ENCODE results near the gene DLG5. TPM values are rescaled to one million over a fixed set of nuclear protein-coding genes. Genes with fewer than 3 reads are reported as not detected.
A peak's percentile ranks its signal among the peaks of the same experiment; 100 is the strongest.

DLG5 gene
- total RNA-seq, 1 donor from 2014 or later: 60.5 TPM

DNA sequence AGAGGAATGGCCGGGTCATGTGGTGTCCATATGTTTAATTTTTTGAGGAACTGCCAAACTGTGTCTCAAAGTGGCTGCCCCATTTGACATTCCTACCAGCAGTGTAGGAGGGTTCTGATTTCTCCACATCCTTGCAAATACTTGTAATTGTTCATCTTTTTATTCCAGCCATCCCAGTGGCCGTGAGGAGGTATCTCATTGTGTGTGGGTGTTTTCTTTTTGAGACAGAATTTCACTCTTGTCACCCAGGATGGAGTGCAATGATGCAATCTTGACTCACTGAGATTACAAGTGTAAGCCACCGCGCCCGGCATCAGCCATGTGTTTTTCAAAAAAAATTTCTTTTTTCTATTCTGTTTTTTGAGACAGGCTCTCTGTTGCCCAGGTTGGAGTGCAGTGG lies 38.7 kb upstream of the DLG5 start:
- Mint-ChIP-seq H3K27me3 (ENCODE audit: low read depth) (no peaks in the 10 kb centered on the region), H3K27ac (ENCODE audit: unreplicated experiment) (peak overlapping the region; percentile 0), H3K9me3 (ENCODE audit: low read depth) (peaks cover 8% of the 10 kb centered on the region), H3K4me3 (ENCODE audit: unreplicated experiment) (no peak overlapping the region), H3K4me1 (ENCODE audit: low read depth) (peaks cover 7% of the 10 kb centered on the region), H3K36me3 (ENCODE audit: low read depth) (no peaks in the 10 kb centered on the region)
- no peak for DNase-seq (ENCODE audit: low spot score)
- TF ChIP-seq, protein P1, sequence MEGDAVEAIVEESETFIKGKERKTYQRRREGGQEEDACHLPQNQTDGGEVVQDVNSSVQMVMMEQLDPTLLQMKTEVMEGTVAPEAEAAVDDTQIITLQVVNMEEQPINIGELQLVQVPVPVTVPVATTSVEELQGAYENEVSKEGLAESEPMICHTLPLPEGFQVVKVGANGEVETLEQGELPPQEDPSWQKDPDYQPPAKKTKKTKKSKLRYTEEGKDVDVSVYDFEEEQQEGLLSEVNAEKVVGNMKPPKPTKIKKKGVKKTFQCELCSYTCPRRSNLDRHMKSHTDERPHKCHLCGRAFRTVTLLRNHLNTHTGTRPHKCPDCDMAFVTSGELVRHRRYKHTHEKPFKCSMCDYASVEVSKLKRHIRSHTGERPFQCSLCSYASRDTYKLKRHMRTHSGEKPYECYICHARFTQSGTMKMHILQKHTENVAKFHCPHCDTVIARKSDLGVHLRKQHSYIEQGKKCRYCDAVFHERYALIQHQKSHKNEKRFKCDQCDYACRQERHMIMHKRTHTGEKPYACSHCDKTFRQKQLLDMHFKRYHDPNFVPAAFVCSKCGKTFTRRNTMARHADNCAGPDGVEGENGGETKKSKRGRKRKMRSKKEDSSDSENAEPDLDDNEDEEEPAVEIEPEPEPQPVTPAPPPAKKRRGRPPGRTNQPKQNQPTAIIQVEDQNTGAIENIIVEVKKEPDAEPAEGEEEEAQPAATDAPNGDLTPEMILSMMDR (IDR thresholded peaks at IDR 0.05): no peak

DNA sequence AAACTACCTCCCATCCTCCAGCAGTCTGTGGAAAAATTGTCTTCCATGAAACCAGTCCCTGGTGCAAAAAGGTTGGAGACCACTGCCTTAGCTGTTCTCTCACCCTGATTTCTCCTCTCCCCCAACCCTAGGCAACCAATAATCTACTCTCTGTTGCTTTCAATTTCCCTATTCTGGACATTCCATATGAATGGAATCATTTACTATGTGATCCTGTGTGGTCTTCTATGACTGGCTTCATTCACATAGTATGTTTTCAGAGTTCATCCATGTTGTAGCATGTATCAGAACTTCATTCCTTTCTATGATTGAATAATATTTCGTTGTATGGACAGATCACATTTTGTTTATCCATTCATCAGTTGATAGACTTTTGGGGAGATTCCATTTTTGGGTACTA lies 38.3 kb upstream of the DLG5 start:
- no peak for DNase-seq (ENCODE audit: low spot score)
- Mint-ChIP-seq H3K36me3 (ENCODE audit: low read depth) (no peaks in the 10 kb centered on the region), H3K4me3 (ENCODE audit: unreplicated experiment) (no peak overlapping the region), H3K27me3 (ENCODE audit: low read depth) (no peaks in the 10 kb centered on the region), H3K4me1 (ENCODE audit: low read depth) (peaks cover 7% of the 10 kb centered on the region), H3K27ac (ENCODE audit: unreplicated experiment) (peak overlapping the region; percentile 0), H3K9me3 (ENCODE audit: low read depth) (peaks cover 8% of the 10 kb centered on the region)
- TF ChIP-seq, protein P1 (IDR thresholded peaks at IDR 0.05): no peak

DNA sequence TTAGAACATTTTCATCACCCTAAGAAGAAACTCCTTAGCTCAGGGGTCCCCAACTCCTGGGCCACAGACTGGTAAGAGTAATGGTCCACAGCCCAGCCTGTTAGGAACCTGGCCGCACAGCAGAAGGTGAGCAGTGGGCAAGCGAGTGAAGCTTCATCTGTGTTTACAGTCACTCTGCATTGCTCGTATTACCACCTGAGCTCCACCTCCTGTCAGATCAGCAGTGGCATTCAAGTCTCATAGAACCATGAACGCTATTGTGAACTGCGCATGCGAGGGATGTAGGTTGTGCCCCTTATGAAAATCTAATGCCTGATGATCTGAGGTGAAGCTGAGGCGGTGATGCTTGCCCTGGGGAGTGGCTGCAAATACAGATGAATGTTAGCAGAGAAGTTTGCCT lies 37.3 kb upstream of the DLG5 start:
- no peak for DNase-seq (ENCODE audit: low spot score)
- Mint-ChIP-seq H3K4me3 (ENCODE audit: unreplicated experiment) (no peak overlapping the region), H3K36me3 (ENCODE audit: low read depth) (no peaks in the 10 kb centered on the region), H3K27me3 (ENCODE audit: low read depth) (no peaks in the 10 kb centered on the region), H3K9me3 (ENCODE audit: low read depth) (peaks cover 8% of the 10 kb centered on the region), H3K4me1 (ENCODE audit: low read depth) (peaks cover 7% of the 10 kb centered on the region), H3K27ac (ENCODE audit: unreplicated experiment) (no peak overlapping the region)
- TF ChIP-seq, protein P1 (IDR thresholded peaks at IDR 0.05): no peak

DNA sequence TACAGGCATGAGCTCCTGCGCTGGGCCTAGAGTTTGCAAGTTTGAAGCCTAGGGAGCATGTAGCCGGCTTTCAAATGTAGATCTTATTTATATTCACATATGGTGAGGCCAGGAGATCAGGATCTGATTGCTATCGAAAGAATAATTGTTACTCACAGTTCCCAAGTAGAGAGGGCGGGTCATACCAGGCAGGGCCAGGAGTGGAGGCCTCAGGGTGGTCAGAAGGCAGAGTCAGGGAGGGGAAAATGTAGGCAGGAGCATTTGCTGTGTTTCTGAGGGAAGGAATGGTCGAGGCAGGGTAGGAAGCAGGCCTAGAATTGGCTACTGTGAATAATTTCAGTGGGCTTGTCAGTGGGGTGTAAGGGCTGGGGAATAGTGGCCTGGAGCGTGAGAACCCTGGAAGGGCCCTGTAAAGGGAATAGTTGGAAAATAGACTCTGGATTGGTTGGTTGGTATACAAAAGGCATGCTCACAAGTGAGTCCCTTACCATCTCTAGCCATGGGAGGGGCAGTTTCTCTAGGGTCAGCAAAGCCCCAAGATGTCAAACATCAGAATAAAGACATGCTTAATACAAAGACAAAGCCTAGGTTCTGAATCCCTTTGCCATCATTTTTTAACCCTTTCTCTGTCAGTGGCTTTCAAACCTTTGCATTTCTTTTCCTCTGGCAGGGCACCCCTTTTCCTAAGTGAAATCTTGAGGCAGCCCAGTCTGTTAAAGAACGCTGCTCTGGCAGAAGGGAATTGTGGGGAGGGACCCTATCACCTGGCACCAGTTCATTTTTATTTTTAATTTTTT lies 36.0 kb upstream of the DLG5 start:
- no peak overlapping the region for H3K27ac Mint-ChIP-seq (ENCODE audit: unreplicated experiment)
- peaks cover 8% of the 10 kb centered on the region for H3K9me3 Mint-ChIP-seq (ENCODE audit: low read depth)
- no peak for DNase-seq (ENCODE audit: low spot score)
- H3K27me3 Mint-ChIP-seq (ENCODE audit: low read depth): no peaks in the 10 kb centered on the region
- H3K4me3 Mint-ChIP-seq (ENCODE audit: unreplicated experiment): no peak overlapping the region
- H3K36me3 Mint-ChIP-seq (ENCODE audit: low read depth): no peaks in the 10 kb centered on the region
- TF ChIP-seq, protein P1 (IDR thresholded peaks at IDR 0.05): no peak
- H3K4me1 Mint-ChIP-seq (ENCODE audit: low read depth): peaks cover 7% of the 10 kb centered on the region

DNA sequence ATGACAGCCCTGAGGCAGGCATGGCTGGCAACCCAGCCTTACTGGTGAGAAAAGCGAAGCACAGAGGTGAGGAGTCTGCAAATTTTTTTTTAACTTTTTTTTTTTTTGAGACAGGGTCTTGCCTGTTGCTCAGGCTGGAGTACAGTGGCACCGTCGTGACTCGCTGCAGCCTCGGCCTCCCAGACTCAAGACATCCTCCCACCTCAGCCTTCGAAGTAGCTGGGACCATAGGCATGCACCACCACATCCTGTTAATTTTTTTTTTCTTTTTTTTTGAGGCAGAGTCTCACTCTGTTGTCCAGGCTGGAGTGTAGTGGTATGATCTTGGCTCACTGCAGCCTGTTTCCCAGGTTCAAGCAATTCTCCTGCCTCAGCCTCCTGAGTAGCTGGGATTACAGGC lies 35.1 kb upstream of the DLG5 start:
- H3K4me3 Mint-ChIP-seq (ENCODE audit: unreplicated experiment): no peak overlapping the region
- no peak for DNase-seq (ENCODE audit: low spot score)
- TF ChIP-seq, protein P1 (IDR thresholded peaks at IDR 0.05): no peak
- peaks cover 8% of the 10 kb centered on the region for H3K9me3 Mint-ChIP-seq (ENCODE audit: low read depth)
- H3K27me3 Mint-ChIP-seq (ENCODE audit: low read depth): no peaks in the 10 kb centered on the region
- no peaks in the 10 kb centered on the region for H3K36me3 Mint-ChIP-seq (ENCODE audit: low read depth)
- H3K4me1 Mint-ChIP-seq (ENCODE audit: low read depth): peaks cover 7% of the 10 kb centered on the region
- H3K27ac Mint-ChIP-seq (ENCODE audit: unreplicated experiment): no peak overlapping the region
